GM10248 (cell line): ENCODE results near the gene TMEM238.
"Not testable (repeated sequence)": the region's sequence is repeated elsewhere in the genome, so short reads cannot be mapped to it uniquely, and the experiment has no call there.

Experiments used
- CTCF ChIA-PET: fragments of 300-600 bp; sonication (Branson Sonifier 250); formaldehyde crosslinking; extraction: SDS; loops from one replicate; lab custom pipeline; 2021; ENCODE audit warnings: antibody characterized with exemption; lab: Yijun Ruan, JAX
- POLR2A ChIA-PET: fragments of 350-650 bp; sonication (Branson Sonifier 250); formaldehyde crosslinking; extraction: SDS; loops from one replicate; lab custom pipeline; 2020; ENCODE audit warnings: antibody characterized with exemption; lab: Yijun Ruan, JAX
- DNase-seq: peaks from one replicate; pipeline ENCODE4 v3.0.0; 2012; ENCODE audit errors: extremely low spot score
- TF ChIP-seq, protein P1 (sequence below): IDR thresholded peaks from 2 replicates; pipeline ENCODE4 v1.5.1; 2012; ENCODE audit warnings: mild to moderate bottlenecking, low read depth; ENCODE audit errors: extremely low read depth, missing control alignments, control extremely low read depth

TMEM238 gene

DNA sequence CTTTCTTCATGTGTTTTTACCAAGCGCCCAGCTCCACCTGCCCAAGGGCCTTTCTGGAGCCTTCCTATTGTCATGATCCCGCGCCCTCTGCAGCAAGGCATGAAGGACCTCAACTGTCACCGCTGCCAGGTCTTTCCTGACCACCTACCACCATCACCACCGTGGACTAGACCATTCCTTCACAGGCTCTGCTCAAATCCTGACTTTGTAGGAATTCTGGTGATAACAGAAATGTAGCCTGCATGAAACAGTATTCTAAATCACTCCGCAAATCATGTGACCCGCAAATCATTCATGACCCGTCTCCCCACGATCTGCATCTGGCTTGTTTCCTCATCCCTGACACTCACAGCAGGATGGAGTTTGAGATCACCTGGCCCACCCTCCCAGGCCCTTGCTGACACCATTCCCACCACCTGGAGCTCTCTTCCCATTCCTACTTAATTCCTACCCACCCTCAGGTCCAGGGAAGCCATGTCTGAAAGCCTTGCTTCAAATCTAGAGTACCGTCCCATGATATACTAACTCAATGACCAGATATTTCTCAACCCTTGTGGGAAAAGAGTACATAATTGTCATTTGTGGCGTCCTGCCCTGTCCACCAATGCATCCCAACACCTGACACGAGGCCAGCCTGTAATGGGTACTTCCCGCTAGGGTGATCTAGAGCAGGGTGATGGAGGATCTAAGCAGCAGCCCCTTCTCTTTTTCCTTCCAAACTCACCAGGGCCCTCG is 22.2 kb upstream of the TMEM238 start:
- DNase-seq = no peak
- CTCF ChIA-PET = interaction anchor here (1.1 to 2.2 kb wide), 4 partner anchors 23 to 246 kb away, joined by 3 to 8 read pairs (median 3); partner anchors contain the start of gene TMEM238
- TF ChIP-seq, protein P1, sequence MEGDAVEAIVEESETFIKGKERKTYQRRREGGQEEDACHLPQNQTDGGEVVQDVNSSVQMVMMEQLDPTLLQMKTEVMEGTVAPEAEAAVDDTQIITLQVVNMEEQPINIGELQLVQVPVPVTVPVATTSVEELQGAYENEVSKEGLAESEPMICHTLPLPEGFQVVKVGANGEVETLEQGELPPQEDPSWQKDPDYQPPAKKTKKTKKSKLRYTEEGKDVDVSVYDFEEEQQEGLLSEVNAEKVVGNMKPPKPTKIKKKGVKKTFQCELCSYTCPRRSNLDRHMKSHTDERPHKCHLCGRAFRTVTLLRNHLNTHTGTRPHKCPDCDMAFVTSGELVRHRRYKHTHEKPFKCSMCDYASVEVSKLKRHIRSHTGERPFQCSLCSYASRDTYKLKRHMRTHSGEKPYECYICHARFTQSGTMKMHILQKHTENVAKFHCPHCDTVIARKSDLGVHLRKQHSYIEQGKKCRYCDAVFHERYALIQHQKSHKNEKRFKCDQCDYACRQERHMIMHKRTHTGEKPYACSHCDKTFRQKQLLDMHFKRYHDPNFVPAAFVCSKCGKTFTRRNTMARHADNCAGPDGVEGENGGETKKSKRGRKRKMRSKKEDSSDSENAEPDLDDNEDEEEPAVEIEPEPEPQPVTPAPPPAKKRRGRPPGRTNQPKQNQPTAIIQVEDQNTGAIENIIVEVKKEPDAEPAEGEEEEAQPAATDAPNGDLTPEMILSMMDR = no peak
- POLR2A ChIA-PET = interaction anchor here (0.6 to 2.4 kb wide), 14 partner anchors 12 to 286 kb away, joined by 3 to 29 read pairs (median 5); partner anchors contain the start of genes ISOC2, KMT5C, RPL28 and TMEM238

DNA sequence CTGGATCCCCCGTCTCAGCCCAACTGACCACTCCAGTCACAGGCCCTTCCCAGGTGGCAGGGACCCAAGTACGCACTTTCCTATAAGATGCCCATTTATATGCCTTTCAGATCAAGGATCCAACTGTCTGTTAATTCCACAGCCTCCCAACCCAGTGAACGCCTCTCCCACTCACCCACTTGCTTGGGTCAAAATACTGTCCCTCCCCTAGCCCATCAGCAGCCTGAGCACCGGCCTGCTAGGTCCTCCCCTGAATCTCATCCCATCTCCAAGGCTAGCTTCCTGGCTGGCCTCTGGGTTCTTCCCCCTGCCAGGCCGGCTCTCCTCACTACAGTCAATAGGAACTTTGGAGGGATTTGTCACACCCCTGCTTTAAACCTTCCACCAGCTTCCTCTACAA is 21.5 kb upstream of the TMEM238 start:
- CTCF ChIA-PET = interaction anchor here (1.1 to 2.2 kb wide), 3 partner anchors 22 to 245 kb away, joined by 3 to 8 read pairs (median 3); partner anchors contain the start of gene TMEM238
- TF ChIP-seq, protein P1 = no peak
- no peak for DNase-seq

DNA sequence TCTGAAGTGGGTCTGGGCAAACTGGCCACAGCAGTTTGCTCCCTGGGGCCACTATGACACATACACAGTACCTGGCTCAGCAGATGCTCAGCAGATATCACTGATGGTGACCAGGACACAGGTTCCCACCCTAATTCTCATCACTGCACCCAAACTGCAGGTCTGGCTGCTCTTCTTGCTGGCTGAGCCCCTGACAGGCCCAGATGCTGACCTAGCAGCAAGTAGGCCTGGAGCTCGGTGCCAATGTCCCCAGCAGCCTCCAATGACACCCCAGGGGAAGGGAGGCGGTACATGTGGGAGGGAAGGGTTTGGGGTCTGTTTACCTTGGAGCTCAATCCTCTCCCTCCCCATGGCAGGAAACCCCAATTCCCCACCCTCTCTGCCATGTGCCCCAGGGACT is 18.4 kb upstream of the TMEM238 start:
- POLR2A ChIA-PET = interaction anchor here (0.6 to 1.8 kb wide), 6 partner anchors 15 to 433 kb away, joined by 3 to 5 read pairs (median 4); no protein-coding TSS in a partner anchor
- TF ChIP-seq, protein P1 = no peak
- DNase-seq = no peak
- CTCF ChIA-PET = interaction anchor here (0.8 to 1.1 kb wide), 3 partner anchors 16 to 102 kb away, joined by 3 to 4 read pairs (median 3); no protein-coding TSS in a partner anchor

More for the DNA sequence above, 21.5 kb upstream of the TMEM238 start:
- POLR2A ChIA-PET = interaction anchor here (0.6 to 2.4 kb wide), 8 partner anchors 17 to 249 kb away, joined by 3 to 7 read pairs (median 5); partner anchors contain the start of genes ISOC2, KMT5C and TMEM238

DNA sequence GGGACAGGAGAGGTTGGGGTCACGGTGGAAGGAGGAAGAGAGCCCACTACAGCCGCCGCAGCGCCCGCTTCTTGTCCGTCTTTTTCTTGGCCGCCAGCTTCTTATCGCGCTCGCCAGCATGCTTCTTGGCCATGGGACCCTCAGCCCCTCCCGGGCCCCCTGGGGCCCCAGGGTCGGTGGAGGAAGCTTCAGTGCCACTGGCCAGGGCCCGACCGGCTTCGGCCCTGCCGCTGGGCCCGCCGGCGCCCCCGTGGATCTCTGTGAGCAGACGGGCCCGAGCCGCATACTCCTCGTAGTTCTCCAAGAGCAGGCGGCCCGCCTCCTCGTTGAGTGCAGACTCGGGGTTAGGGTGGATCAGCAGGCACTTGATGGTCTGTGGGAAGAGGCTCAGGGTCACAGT is 17.3 kb upstream of the TMEM238 start:
- CTCF ChIA-PET = interaction anchor here (1.0 to 1.1 kb wide), 2 partner anchors 61 to 103 kb away, joined by 3 to 4 read pairs; no protein-coding TSS in a partner anchor
- not testable (repeated sequence) for DNase-seq
- POLR2A ChIA-PET = interaction anchor here (1.2 kb wide), 1 partner anchor 321 kb away, joined by 3 read pairs; no protein-coding TSS in a partner anchor

DNA sequence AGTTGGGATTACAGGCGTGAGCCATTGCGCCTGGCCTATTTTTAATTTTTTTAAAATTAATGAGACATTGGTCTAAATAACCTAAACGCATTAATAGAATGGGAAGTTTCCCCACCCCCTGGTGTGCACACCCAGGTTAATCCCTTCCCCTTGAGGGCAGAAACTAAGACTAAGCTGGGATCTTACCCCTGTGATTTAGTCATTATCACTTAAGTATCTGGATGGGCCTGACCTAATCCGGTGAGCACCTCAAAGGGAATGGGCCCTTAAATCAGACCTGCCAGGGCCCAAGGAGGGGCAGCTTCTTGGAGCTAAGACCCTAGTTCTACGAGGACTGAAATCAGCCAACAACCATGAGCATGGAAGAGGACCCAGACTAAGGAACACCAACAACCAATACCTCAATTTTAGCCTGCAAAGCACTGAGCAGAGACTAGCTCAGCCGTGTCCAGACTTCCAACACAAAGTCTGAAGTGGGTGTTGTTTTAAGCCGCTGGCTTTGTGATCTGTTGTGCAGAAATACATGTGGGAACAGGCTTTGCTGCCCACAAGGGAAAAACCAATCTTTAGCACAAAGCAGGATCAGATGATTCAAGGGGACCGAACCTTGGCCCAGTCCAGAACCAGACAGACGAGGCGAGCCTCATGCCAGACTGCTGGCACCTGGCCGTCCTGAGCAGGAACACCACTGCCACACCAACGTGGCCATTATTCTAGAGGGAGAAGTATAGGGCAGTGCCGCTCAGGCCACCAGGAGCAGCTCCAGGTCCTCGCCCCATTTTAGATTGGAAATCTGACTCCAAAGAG is 16.4 kb upstream of the TMEM238 start:
- ChIA-PET CTCF (interaction anchor here (2.1 kb wide), 1 partner anchor 16 kb away, joined by 6 read pairs; the partner anchor contains the start of gene TMEM238), POLR2A (interaction anchor here (1.0 to 1.6 kb wide), 3 partner anchors 10 to 16 kb away, joined by 3 to 5 read pairs (median 4); partner anchors contain the start of genes RPL28 and TMEM238)
- TF ChIP-seq, protein P1 = no peak
- DNase-seq = no peak

DNA sequence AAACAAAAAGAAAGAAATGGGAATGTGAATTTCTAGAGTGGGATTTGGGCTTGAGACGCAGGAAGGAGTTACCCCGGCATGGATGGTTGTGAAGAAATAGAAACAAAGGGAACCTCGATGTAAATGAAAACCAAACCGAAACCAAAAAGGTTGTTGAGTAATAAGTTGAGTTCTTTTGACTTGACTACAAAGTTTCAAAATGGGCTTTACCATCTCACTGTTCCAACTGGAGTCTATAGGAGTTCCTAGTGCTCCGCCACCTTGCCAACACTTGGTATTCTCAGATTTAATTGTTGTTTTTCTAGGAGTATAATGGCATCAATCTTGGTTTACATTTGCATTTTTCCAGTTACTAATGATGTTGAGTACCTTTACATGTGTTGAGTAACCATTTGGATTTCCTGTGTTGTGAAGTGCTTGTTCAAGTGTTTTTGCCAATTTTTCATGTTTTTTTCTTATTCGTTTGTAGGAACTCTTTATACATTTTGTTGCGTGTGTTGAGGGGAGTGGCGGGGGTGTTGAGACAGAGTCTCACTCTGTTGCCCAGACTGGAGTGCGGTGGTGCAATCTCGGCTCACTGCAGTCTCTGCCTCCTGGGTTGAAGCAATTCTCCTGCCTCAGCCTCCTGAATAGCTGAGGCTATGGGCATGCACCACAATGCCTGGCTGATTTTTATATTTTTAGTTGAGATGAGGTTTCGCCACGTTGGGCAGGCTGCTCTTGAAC is 14.3 kb upstream of the TMEM238 start:
- POLR2A ChIA-PET = interaction anchor here (0.5 to 1.6 kb wide), 5 partner anchors 9 to 1261 kb away, joined by 3 to 6 read pairs (median 4); partner anchors contain the start of gene UBE2S

More for the DNA sequence above, 14.3 kb upstream of the TMEM238 start:
- TF ChIP-seq, protein P1 = no peak
- CTCF ChIA-PET = interaction anchor here (0.7 to 1.3 kb wide), 2 partner anchors 20 to 39 kb away, joined by 3 to 4 read pairs; no protein-coding TSS in a partner anchor
- peak; percentile 59 for DNase-seq
